HG03439 (cell line): ENCODE measurements around the gene TRAIP.
"Not testable (repeated sequence)": the region's sequence is repeated elsewhere in the genome, so short reads cannot be mapped to it uniquely, and the experiment has no call there.

Source experiments
- ATAC-seq: cut with Tn5 transposase; IDR thresholded peaks from one replicate; pipeline ENCODE4 v1.9.1; 2021; ENCODE audit warnings: mild to moderate bottlenecking, moderate library complexity; ENCODE audit not compliant: unreplicated experiment

Gene TRAIP

GRCh38 chr3:49856181-49857005, at the start of gene TRAIP:
Gene TRAIP (minus strand): TSS chr3:49856564. CDS start chr3:49856453, 111 bp downstream.
- peak; percentile 94 for ATAC-seq

GRCh38 chr3:49904448-49904847, 48.1 kb upstream of the TRAIP start:
- ATAC-seq = not testable (repeated sequence)

- ATAC-seq = peak; percentile 42
Measured at GRCh38 chr3:49903451-49904424, 47.4 kb upstream of the TRAIP start, which contains the start of gene MST1R. Gene MST1R (minus strand): TSS chr3:49903873. CDS start chr3:49903609, 264 bp downstream.

GRCh38 chr3:49902511-49903345, 46.4 kb upstream of the TRAIP start:
- no peak for ATAC-seq

GRCh38 chr3:49901366-49902339, 45.3 kb upstream of the TRAIP start:
- ATAC-seq = no peak

GRCh38 chr3:49900491-49901153, 44.3 kb upstream of the TRAIP start:
- ATAC-seq = no peak

- ATAC-seq = no peak
Measured at GRCh38 chr3:49899815-49900214, 43.5 kb upstream of the TRAIP start.

GRCh38 chr3:49898991-49899390, 42.6 kb upstream of the TRAIP start:
- no peak for ATAC-seq

GRCh38 chr3:49896345-49896744, 40.0 kb upstream of the TRAIP start:
- ATAC-seq = no peak

- no peak for ATAC-seq
Measured at GRCh38 chr3:49895791-49896190, 39.4 kb upstream of the TRAIP start.

GRCh38 chr3:49889296-49889695, 32.9 kb upstream of the TRAIP start:
- ATAC-seq = no peak

GRCh38 chr3:49886922-49887265, 30.5 kb upstream of the TRAIP start:
- ATAC-seq = no peak

GRCh38 chr3:49883998-49884397, 27.6 kb upstream of the TRAIP start:
- ATAC-seq = no peak

- ATAC-seq = no peak
Measured at GRCh38 chr3:49882166-49882565, 25.8 kb upstream of the TRAIP start.

- ATAC-seq = no peak
Measured at GRCh38 chr3:49880581-49881315, 24.4 kb upstream of the TRAIP start.

GRCh38 chr3:49879721-49880120, 23.4 kb upstream of the TRAIP start:
- no peak for ATAC-seq

- no peak for ATAC-seq
Measured at GRCh38 chr3:49878686-49879085, 22.3 kb upstream of the TRAIP start.

- ATAC-seq = no peak
Measured at GRCh38 chr3:49877716-49878115, 21.4 kb upstream of the TRAIP start.
